Type B pancreatic cell (in vitro differentiated cells): ENCODE results near the gene SLC5A10. TPM values are rescaled to one million over a fixed set of nuclear protein-coding genes. Genes with fewer than 3 reads are reported as not detected.
"Not testable (repeated sequence)": the region's sequence is repeated elsewhere in the genome, so short reads cannot be mapped to it uniquely, and the experiment has no call there.

ENCODE experiments used
- DNase-seq: peaks from one replicate; pipeline ENCODE4 v3.0.0; 2021; ENCODE audit warnings: mixed read lengths; ENCODE audit not compliant: unreplicated experiment; ENCODE audit errors: extremely low spot score
- H3K27ac Mint-ChIP-seq: 2 replicates; pipeline ENCODE4 v1.8.0; 2021; ENCODE audit warnings: mild to moderate bottlenecking, mixed read lengths
- H3K27me3 Mint-ChIP-seq: 2 replicates; pipeline ENCODE4 v1.8.0; 2021; ENCODE audit warnings: mixed read lengths
- H3K36me3 Mint-ChIP-seq: 2 replicates; pipeline ENCODE4 v1.8.0; 2021; ENCODE audit warnings: mixed read lengths
- H3K4me1 Mint-ChIP-seq: one replicate; pipeline ENCODE4 v1.8.0; 2021; ENCODE audit warnings: mixed read lengths; ENCODE audit not compliant: unreplicated experiment
- H3K4me3 Mint-ChIP-seq: 2 replicates; pipeline ENCODE4 v1.8.0; 2021; ENCODE audit warnings: mild to moderate bottlenecking, mixed read lengths
- H3K9me3 Mint-ChIP-seq: 2 replicates; pipeline ENCODE4 v1.8.0; 2021; ENCODE audit warnings: mixed read lengths
- total RNA-seq: library from RNA; stranded (reverse); gene quantifications from 2 replicates; pipeline ENCODE4 v1.2.1, GENCODE V29; 2021; ENCODE audit warnings: low replicate concordance
- TF ChIP-seq, protein P1 (sequence below): fragments of 200-600 bp; sonication (generic); conservative IDR thresholded peaks from 2 replicates; pipeline ENCODE4 v1.5.0; 2021; ENCODE audit warnings: antibody characterized with exemption, mild to moderate bottlenecking

Gene SLC5A10
- total RNA-seq, 1 donor from 2014 or later: 0.19 TPM

DNA sequence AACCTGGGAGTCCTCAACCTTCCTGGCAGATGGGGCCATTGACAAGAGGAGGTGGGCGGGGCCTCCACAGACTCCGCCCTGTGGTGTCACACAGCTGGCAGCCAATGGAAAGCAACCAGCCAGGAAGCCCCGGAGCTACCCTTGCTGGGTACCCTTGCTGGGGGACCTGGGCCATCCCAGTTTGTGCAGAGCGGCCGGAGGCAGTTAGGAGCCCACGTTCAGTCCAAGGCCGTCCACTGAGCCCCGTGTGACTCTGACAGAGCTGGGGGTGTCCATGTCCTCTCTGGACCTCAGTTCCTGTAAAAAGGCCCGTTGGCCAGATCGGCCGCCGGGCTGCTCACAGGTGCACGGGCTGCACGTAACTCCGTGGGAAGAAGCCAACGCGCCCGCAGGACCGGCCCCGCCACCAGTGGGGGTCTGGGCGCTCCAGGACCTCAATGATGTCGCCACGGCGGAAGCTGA, 69.7 kb downstream of the SLC5A10 start:
- no peaks in the 10 kb centered on the region for H3K9me3 Mint-ChIP-seq
- no peak overlapping the region for H3K27ac Mint-ChIP-seq
- H3K27me3 Mint-ChIP-seq: no peaks in the 10 kb centered on the region
- H3K4me3 Mint-ChIP-seq: no peak overlapping the region
- no peaks in the 10 kb centered on the region for H3K36me3 Mint-ChIP-seq
- TF ChIP-seq, protein P1, sequence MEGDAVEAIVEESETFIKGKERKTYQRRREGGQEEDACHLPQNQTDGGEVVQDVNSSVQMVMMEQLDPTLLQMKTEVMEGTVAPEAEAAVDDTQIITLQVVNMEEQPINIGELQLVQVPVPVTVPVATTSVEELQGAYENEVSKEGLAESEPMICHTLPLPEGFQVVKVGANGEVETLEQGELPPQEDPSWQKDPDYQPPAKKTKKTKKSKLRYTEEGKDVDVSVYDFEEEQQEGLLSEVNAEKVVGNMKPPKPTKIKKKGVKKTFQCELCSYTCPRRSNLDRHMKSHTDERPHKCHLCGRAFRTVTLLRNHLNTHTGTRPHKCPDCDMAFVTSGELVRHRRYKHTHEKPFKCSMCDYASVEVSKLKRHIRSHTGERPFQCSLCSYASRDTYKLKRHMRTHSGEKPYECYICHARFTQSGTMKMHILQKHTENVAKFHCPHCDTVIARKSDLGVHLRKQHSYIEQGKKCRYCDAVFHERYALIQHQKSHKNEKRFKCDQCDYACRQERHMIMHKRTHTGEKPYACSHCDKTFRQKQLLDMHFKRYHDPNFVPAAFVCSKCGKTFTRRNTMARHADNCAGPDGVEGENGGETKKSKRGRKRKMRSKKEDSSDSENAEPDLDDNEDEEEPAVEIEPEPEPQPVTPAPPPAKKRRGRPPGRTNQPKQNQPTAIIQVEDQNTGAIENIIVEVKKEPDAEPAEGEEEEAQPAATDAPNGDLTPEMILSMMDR: no peak
- H3K4me1 Mint-ChIP-seq: peaks cover 12% of the 10 kb centered on the region
- DNase-seq: no peak

DNA sequence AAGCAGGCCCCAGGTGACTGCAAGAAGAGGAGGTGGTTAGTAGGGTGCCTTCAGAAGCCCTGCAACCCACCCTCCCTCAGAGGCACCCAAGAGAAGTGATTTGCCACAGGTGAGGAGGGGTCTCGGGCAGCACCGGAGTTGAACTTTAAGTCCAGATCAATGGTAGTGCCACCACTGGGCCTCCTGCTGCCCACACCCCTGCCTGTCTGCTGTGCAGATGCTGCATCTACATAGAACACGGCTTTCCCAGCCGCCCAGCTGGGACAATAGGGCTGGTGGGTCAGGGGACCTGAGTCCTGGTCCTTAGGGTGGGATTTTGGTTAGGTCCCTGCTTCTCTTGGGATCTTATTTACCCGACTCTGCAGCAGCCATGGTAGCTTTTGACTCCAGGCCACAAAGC, 70.2 kb downstream of the SLC5A10 start:
- Mint-ChIP-seq H3K27me3 (no peaks in the 10 kb centered on the region), H3K4me1 (peaks cover 12% of the 10 kb centered on the region), H3K9me3 (no peaks in the 10 kb centered on the region), H3K36me3 (no peaks in the 10 kb centered on the region), H3K4me3 (no peak overlapping the region), H3K27ac (no peak overlapping the region)
- TF ChIP-seq, protein P1: no peak
- no peak for DNase-seq

DNA sequence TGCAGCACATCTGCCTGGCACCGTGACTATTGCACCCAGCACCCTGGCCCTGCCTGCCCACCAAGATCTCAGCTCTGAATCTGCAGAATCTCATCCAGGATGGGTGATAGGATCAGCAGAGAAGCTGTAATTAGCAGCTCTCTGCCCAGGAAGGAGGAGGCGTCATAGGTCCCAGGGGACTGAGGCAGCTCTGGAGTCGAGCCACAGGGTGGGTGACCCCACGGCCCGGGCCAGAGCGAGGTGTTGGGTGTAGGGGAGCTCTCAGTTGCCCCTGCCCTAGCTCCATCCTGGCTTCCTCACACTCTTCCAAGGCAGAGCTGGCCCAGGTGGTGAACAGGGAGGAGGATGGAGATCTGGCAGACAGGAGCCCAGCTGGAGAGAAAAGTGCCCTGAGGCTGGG, 70.8 kb downstream of the SLC5A10 start:
- TF ChIP-seq, protein P1: no peak
- no peak for DNase-seq
- H3K4me3 Mint-ChIP-seq: no peak overlapping the region
- no peaks in the 10 kb centered on the region for H3K27me3 Mint-ChIP-seq
- H3K27ac Mint-ChIP-seq: no peak overlapping the region
- no peaks in the 10 kb centered on the region for H3K9me3 Mint-ChIP-seq
- H3K4me1 Mint-ChIP-seq: peaks cover 12% of the 10 kb centered on the region
- no peaks in the 10 kb centered on the region for H3K36me3 Mint-ChIP-seq

DNA sequence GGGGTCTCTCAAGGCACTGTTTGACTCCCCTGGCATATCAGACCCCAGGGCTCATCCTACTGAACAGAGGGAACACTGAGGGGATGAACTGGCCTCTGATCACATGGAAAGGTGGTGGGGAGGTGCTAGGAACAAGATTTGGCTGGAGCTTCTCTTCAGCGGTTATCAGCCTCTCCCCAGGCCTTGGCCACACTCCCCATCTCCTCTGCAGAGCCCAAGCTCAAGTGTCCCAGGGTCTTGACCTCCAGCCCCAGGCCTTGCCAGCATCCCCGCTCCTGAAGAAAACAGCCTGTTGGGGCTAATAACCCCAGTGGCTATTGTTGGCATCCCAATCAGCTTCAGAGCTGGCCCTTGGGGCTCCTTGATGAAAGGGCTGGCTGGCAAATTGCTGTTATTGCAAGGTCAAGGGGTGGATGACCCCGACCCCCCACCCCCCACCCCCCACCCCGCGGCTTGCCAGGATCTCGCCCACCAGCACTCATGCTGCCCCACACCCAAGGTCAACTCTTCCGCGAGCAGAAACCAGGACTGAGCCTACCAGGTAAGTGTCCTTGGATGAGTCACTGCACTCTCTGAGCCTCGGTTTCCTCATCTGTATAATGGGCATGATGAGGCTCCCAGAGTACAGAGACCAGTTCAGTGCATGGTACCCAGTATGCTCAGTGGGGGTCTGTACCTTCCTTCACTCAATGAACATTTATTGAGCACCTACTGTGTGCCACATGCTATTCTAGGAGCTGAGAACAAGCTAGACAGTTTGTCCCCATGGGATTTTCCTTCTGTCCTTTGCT, 71.4 kb downstream of the SLC5A10 start:
- no peaks in the 10 kb centered on the region for H3K27me3 Mint-ChIP-seq
- DNase-seq: no peak
- H3K27ac Mint-ChIP-seq: no peak overlapping the region
- no peak overlapping the region for H3K4me3 Mint-ChIP-seq
- TF ChIP-seq, protein P1: no peak
- H3K4me1 Mint-ChIP-seq: peaks cover 12% of the 10 kb centered on the region
- no peaks in the 10 kb centered on the region for H3K9me3 Mint-ChIP-seq
- no peaks in the 10 kb centered on the region for H3K36me3 Mint-ChIP-seq

DNA sequence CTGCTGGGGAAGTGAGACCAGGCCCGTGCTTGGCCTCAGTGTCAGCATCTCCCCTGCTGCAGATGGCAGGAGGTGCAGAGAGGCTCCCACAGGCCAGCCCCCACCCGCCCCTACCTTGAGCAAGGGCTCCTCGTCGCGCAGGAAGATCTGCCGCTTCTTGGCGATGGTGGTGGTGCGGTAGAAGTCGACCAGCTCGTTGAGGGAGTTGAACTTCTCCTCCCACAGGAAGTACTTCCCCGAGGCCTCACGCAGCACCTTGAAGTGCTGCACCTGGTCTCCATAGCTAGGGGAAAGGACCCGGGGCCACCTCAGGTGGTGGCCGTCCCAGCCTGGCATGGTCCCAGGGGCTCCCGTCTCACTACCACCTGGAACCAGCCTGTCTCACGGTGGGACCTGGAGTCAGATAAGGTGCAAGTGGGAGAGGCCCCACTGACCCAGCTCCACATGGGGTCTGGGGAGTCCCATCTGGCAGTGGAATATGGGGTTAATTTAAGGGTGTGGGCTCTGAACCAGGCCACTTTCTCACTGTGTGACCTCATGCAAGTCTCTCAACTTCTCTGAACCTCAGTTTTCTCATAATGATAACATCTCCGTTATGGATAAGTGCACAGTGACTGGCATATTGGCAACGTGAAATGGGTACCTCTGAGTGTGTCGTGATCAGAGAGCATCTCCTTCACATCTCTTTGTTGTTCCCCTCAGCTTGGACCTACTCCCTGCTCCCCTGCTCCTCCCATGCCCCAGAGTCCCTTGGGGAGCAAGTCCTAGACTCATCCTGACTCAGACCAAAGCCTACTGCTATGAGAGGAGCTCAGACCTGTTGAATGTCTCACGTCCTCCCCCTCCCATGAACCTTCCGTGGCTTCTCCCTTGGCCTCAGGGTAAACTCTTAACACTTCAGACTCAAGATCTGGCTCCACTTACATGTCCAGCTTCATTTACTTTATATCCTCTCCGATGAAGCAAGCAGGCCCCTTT, 72.4 kb downstream of the SLC5A10 start:
- peak overlapping the region; percentile 13 for H3K4me3 Mint-ChIP-seq
- DNase-seq: no peak
- no peaks in the 10 kb centered on the region for H3K36me3 Mint-ChIP-seq
- peak overlapping the region; percentile 70 for H3K27ac Mint-ChIP-seq
- no peaks in the 10 kb centered on the region for H3K27me3 Mint-ChIP-seq
- H3K4me1 Mint-ChIP-seq: peaks cover 6% of the 10 kb centered on the region
- no peaks in the 10 kb centered on the region for H3K9me3 Mint-ChIP-seq
- TF ChIP-seq, protein P1: no peak

DNA sequence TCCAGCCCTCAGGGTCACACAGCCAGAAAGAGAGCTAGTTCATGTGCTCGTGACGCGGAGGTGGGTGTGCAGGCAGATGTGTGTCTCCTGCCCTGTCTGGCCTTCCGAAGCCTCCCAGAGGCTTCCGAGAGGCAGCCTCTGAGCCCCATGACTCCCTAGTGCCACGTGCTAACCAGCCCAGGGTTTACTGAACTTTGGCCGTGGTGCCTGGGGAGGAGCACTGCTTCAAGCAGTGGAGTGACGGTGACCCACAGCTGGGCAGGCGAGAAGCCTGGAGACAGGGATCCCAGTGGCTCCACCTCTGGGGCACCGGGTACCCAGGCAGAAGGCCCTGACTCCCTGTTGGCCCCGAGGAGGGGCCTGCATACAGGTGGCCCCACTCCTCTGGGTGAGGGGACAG, 76.7 kb downstream of the SLC5A10 start:
- not testable (repeated sequence) for H3K4me1 Mint-ChIP-seq, H3K4me3 Mint-ChIP-seq, DNase-seq, H3K9me3 Mint-ChIP-seq, H3K36me3 Mint-ChIP-seq, H3K27me3 Mint-ChIP-seq, H3K27ac Mint-ChIP-seq

DNA sequence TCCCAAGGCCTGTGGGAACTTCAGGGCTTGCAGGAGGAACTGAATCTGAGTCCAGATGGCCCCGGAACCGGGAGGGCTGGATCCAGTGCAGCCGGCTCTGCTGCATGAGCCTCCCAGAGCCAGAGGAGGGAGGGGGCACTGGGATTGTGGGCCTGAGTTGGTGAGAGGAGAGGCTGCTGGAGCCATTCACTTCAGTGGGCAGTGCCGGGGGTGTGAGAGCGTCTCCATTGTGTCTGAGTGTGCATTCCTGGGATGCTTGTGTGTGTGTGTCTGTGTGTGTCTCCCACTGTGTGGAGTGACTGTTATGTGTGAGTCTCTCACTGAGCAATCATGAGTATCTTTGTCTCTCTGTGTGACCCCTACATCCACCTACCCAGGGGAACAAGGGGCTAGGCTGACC, 77.8 kb downstream of the SLC5A10 start:
- not testable (repeated sequence) for H3K9me3 Mint-ChIP-seq, H3K4me1 Mint-ChIP-seq, DNase-seq, H3K27me3 Mint-ChIP-seq, H3K36me3 Mint-ChIP-seq, H3K4me3 Mint-ChIP-seq
- peak overlapping the region; percentile 77 for H3K27ac Mint-ChIP-seq

DNA sequence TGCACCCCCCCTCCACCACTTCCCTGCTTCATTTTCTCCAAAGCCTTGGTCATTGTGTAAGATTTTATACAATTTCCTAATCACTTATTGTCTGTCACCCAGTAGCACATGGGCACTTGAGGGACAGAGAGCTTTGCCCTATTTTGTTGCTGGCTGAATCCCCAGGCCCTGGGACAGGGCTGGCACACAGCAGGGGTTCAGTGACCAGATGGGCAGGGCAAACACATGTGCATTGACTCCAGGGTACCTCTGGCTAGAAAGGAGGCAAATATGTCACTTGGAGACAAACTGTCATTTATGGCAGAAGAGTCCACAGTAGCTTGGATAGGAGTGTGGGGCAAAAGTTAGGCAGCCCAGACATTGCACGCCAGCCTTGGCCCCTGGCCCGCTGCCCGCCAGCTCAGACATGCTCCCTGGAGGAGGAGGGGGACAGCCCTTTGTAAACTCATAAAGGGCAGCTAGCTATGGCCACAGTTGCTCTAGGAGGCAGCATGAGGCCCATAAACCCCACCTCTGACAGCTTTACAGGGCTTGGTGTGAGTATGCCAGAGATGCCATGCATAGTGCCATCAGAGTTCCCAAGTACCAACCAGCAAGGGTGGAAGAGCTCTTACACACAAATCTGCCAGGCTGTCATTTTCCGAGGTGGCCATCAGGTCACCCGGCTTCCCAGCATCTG, 78.9 kb downstream of the SLC5A10 start:
- not testable (repeated sequence) for H3K4me1 Mint-ChIP-seq, H3K27ac Mint-ChIP-seq, H3K4me3 Mint-ChIP-seq, H3K27me3 Mint-ChIP-seq, H3K36me3 Mint-ChIP-seq, DNase-seq, H3K9me3 Mint-ChIP-seq
